ENCODE data around the gene FOXL1.

The FOXL1 gene

GRCh38 chr16:86578061-86578599 lies at the start of gene FOXL1:
TSS of gene FOXL1 (plus strand) at chr16:86578549. CDS start at chr16:86578724, 175 bp downstream.
- no peak for DNase-seq (ENCODE audit: low spot score)

- DNase-seq (ENCODE audit: low spot score) = no peak
Measured at GRCh38 chr16:86529160-86529559, 49.2 kb upstream of the FOXL1 start.

- no peak for DNase-seq (ENCODE audit: low spot score)
Measured at GRCh38 chr16:86530251-86531190, 47.8 kb upstream of the FOXL1 start.

GRCh38 chr16:86531191-86531545 lies 47.2 kb upstream of the FOXL1 start:
- DNase-seq (ENCODE audit: low spot score) = peak; percentile 91

- no peak for DNase-seq (ENCODE audit: low spot score)
Measured at GRCh38 chr16:86531641-86532525, 46.5 kb upstream of the FOXL1 start.

GRCh38 chr16:86532526-86532815 lies 45.9 kb upstream of the FOXL1 start:
- no peak for DNase-seq (ENCODE audit: low spot score)

- DNase-seq (ENCODE audit: low spot score) = no peak
Measured at GRCh38 chr16:86533076-86533475, 45.3 kb upstream of the FOXL1 start.

- peak; percentile 41 for DNase-seq (ENCODE audit: low spot score)
Measured at GRCh38 chr16:86533767-86534351, 44.5 kb upstream of the FOXL1 start.

GRCh38 chr16:86534779-86535615 lies 43.4 kb upstream of the FOXL1 start:
- DNase-seq (ENCODE audit: low spot score) = peak; percentile 58

GRCh38 chr16:86536621-86537020 lies 41.7 kb upstream of the FOXL1 start:
- DNase-seq (ENCODE audit: low spot score) = no peak

- DNase-seq (ENCODE audit: low spot score) = no peak
Measured at GRCh38 chr16:86537486-86537885, 40.9 kb upstream of the FOXL1 start.

GRCh38 chr16:86538196-86538780 lies 40.1 kb upstream of the FOXL1 start:
- DNase-seq (ENCODE audit: low spot score) = no peak

GRCh38 chr16:86540894-86541293 lies 37.5 kb upstream of the FOXL1 start:
- DNase-seq (ENCODE audit: low spot score) = no peak

- DNase-seq (ENCODE audit: low spot score) = no peak
Measured at GRCh38 chr16:86541560-86541959, 36.8 kb upstream of the FOXL1 start.

GRCh38 chr16:86542756-86543750 lies 35.3 kb upstream of the FOXL1 start:
- DNase-seq (ENCODE audit: low spot score) = no peak

GRCh38 chr16:86545481-86545880 lies 32.9 kb upstream of the FOXL1 start:
- DNase-seq (ENCODE audit: low spot score) = no peak

- no peak for DNase-seq (ENCODE audit: low spot score)
Measured at GRCh38 chr16:86545954-86546637, 32.3 kb upstream of the FOXL1 start.

GRCh38 chr16:86546638-86547013 lies 31.7 kb upstream of the FOXL1 start:
- no peak for DNase-seq (ENCODE audit: low spot score)

- no peak for DNase-seq (ENCODE audit: low spot score)
Measured at GRCh38 chr16:86547286-86547685, 31.1 kb upstream of the FOXL1 start.

Measured in putamen (tissue), 1 donor.